Epidermal melanocyte (primary cell): ENCODE data around the gene LHB.
"Not testable (repeated sequence)": the region's sequence is repeated elsewhere in the genome, so short reads cannot be mapped to it uniquely, and the experiment has no call there.

Source experiments
- DNase-seq: peaks from one replicate; pipeline ENCODE4 v3.0.0; 2011; ENCODE audit warnings: low spot score; ENCODE audit not compliant: insufficient read length

Gene LHB

DNA sequence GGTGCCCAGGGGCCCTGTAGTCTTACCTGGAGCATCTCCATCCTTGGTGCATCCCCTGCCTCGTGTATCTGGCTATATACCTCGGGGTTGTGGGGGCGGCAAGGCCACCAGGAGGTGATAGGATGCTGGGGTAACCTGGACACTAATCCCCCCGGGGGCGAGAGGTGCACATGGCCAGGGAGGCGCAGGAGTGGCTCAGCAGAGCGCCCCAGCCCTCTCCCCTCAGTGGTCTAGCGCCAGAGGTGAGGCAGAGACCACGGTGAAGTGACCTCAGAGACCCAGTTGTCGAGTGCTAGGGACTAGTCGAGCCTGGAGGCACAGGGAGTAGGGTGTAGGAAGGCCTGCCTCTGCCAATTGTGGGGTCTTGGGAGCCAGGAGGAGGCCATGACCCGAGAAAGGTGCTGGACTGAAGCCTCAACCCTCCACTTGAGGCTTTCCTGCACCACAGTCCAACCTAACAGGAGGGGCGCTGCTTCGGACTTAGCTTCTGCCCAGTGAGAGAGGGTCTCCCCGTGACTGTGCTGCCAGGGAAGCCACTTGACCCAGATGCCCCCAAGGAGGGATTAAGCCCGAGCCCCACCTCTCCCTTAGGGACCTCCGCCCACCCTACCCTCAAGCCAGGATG, at the start of gene LHB:
TSS of gene LHB (minus strand) at position 51 of the 625 bp plus-strand sequence. CDS start at position 41, 10 bp downstream.
- DNase-seq, result no peak

DNA sequence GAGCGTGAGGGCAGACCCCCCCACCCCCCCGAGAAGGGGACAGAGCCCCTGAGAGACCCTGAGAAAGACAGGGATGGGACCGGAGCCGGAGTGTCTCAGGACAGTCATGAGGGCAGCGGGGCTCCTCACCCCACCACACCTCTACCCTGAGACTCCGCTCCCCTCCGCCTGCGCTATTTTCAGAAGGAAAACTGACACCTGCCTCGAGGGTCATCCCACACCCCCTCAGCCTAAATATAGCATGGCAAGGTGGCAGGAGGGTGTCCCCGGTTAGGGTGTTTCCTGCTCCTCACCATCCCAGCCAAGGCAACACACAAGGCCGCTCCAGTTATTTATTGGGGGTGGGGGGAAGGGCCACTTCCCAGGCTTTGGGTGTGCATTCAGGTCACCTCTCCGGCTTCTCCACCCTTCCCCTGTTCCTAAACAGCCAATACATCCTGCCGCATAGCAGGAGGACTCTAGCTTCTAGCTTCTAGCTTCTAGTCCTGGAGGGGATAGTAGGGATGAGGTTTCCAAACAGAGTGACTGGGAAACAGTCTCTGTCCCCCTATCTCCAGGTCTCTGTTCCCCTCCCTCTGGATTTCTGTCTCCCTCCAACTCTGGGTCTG, 49.1 kb upstream of the LHB start:
- peak; percentile 17 for DNase-seq

DNA sequence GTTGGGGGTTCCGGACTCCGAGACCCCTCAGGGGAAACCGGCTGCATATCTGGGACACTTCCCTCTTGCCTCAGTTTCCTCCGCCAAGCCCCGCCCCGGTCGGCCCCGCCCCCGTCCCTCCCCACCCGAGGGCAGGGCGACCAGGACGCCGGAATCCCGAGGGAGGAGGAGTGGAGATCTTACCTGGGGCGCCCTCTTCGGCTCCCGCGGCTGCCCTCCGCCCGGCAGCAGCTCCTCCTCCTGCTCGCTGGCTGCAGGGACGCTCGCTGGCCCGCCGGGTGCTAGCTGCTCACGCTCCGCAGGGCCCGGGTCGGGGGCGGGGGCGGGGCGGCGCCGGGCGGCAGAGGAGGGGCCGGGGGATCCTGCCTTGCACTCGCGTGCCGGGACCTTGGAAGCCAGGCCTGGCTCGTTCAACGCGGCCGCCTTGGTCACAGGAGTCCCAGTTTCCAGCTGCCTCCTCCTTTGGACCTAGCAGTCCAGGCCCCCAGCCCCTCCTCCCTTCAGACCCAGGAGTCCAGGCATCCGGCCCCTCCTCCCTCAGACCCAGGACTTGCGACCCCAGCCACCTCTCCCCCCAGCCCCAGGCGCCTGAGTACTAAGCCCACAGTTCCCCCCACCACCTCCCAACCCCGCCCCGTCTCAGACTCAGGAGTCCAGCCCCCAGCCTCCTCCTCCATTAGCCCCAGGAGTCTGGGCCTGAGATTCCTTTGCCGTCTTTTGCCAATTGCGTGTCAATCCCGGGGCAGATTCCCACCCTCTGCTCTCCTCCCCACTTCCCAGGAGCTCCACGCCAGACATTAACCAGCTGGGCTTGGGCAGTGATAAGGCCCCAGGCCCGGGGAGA, 48.1 kb upstream of the LHB start, which contains the start of gene NTF4:
TSS of gene NTF4 (minus strand) at position 51 of the 844 bp plus-strand sequence. CDS start 2,821 bp downstream, outside the sequence.
- peak; percentile 30 for DNase-seq

GRCh38 chr19:49064029-49064629, 47.2 kb upstream of the LHB start:
- peak; percentile 14 for DNase-seq

- peak; percentile 3 for DNase-seq
Measured at GRCh38 chr19:49061445-49061844, 44.6 kb upstream of the LHB start.

GRCh38 chr19:49061000-49061399, 44.1 kb upstream of the LHB start:
- no peak for DNase-seq

- peak; percentile 15 for DNase-seq
Measured at GRCh38 chr19:49059053-49059452, 42.2 kb upstream of the LHB start.

DNA sequence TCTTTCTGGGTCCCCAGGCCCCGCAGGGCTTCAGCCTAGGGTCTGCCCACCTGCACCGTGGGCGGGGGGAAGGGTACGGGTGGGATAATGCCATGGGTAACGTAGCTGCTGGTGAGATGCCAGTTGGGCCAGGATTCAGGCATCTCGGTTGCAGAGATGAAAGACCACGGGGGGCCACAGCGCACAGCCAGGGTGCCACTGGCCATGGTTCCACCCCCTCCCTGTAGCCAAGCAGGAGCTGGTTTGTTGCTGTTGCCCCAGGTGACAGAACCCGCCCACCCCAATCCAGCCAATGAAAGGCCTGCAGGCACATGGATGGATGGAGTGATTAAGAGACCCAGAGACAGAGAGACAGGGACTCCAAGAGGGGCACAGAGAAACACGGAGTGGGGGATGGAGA, 41.7 kb upstream of the LHB start:
- peak; percentile 24 for DNase-seq

DNA sequence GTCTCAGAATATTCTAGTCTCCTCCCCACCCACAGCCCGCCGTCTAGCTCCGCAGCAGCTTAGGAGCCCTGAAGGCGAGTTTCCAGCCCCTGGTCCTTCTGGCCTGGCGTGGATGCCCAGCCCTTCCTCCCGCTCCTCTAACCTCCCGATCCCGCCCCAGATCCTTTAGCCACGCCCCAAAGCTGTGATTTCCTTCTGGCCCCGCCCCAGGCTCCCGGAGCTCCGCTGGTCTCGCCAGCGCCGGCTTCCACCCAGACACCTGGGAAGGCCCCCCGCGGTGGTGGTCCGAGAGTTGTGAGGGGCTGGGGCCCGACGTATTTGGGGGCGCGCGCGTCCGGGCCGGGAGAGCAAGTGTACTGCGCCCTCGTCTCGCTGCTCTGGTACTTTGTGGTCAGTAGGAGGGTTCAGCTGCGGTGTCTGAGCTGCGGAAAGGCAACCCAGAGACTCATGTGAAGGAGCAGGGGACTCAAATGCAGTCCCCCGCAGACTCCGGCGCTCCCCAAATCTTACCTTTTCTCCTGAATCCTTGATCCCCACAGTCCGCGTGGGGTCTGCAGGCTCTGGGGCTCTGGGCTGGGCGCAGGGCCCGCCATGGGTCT, 40.8 kb upstream of the LHB start, which contains the start of gene CGB7:
TSS of gene CGB7 (minus strand) at position 114 of the 599 bp plus-strand sequence. CDS start 2,374 bp downstream, outside the sequence.
- peak; percentile 92 for DNase-seq

DNA sequence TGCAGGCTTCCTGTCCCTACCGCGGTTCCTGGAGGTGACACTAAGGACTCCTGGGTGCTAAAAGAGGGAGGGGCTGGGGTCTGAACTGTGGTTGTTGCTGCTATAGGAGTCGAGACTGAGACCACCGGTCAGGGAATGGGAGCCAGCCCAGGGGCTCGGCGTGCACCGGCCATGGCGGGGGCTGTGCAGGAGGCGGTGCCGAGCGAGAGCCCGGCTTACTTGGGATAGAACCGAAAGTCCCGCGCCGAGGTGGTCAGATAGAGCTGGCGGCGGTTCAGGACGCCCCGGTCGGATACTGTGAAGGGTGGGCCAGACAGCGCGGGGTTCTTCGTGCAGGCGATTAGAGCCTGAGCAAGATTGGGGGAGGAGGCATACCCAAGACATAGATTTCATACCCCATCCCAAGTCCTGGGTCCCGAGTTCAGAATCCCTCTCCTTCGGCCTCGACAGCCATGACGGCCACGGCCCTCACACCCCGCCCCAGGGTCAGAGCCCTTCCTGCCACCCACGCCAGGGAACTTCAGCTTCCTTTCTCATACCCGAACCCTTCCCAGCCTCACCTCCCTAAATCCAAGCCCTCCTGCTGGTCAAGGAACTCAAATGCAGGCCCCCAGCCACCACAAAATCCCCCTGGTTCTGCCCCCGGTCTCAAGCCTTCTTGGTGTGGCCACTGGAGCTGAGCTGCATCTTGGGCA, 40.2 kb upstream of the LHB start:
- peak; percentile 6 for DNase-seq

DNA sequence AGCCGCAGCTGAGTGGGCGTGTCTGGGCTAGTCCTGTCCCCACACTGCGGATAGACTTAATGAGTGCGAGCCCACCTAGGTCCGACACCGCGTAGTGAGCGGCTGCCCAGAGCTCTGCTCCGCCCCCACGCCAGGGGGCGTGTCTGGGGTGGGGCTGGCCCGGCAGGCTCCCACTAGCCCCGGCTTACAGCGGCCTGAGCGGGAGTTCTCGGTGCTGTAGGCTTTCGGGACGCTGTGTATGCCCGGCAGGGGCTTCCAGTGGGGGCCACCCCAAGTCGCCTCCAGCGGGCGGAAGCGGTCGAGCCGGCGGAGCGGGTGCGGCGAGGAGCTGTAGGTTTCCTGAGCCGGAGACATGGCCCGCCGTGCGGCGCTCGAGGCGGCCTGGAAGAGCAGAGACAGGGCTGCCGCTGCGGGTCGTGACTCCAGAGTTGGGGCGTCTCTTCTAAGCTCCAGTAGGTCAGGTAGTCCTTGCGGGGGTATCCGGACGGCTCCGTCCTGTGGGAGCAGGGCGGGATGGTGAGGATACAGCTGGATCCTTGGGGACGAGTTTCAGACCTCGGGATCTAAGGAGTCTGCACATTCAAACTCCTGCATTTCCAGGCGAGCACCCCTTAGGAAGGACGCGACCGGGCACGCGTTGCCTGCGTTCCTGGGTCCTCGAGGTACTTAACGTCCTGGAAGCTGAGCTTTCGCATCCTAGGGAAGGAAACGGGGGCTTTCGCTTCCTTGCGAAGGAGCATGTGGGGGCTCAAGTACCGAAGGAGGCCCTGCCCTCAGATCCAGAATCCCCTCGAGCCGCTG, 39.4 kb upstream of the LHB start:
- DNase-seq, result peak; percentile 84

DNA sequence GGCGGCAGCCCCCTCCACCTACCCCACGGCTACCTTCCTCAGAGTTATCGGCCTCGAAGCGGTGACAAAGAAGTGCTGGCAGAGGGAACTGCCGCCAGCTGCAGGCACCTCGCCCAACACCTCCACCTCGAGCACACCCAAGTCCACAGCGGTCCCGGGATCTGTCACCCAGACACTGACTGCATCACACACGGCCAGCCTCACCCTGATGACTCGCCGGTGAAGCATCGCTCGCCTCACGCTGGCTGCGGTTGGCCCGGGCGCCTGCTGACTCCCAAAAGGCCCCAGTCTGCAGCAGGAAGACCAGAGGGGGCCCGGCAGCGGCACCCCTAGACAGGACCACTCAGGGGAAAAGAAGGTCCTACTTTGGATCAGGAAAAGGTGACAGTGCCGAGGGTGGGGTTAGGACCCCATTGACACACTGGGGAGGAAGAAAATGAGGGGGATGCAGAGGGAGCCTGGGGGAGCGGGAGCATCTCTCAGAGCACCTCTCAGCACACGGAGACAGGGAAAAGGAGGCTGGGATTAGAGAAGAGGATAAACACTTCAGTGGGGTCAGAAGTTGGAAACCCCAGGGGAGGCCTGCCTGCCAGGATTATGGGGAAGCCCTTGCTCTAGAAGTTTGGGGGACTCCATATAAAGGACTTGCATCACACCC, 33.6 kb upstream of the LHB start:
- DNase-seq, result not testable (repeated sequence)

- not testable (repeated sequence) for DNase-seq
Measured at GRCh38 chr19:49049834-49050233, 32.9 kb upstream of the LHB start.

DNA sequence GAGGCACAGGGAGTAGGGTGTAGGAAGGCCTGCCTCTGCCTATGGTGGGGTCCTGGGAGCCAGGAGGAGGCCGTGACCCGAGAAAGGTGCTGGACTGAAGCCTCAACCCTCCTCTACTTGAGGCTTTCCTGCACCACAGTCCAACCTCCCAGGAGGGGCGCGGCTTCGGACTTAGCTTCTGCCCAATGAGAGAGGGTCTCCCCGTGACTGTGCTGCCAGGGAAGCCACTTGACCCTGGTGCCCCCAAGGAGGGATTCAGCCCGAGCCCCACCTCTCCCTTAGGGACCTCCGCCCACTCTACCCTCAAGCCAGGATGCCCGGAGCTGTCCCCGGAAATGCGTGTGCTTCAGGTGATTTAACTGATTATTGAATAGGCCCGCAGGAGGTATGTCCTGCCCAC, 32.1 kb upstream of the LHB start, which contains the start of gene CGB8:
TSS of gene CGB8 (minus strand) at position 101 of the 400 bp plus-strand sequence. CDS start 372 bp downstream, outside the sequence.
- not testable (repeated sequence) for DNase-seq

- DNase-seq, result not testable (repeated sequence)
Measured at GRCh38 chr19:49043548-49043947, 26.7 kb upstream of the LHB start, which contains the start of gene CGB5. CGB5 (plus strand) TSS chr19:49043848; CDS start chr19:49044210, 362 bp downstream.

- DNase-seq, result not testable (repeated sequence)
Measured at GRCh38 chr19:49042666-49043065, 25.8 kb upstream of the LHB start.

- DNase-seq, result no peak
Measured at GRCh38 chr19:49042177-49042576, 25.3 kb upstream of the LHB start.

- DNase-seq, result not testable (repeated sequence)
Measured at GRCh38 chr19:49039736-49040135, 22.8 kb upstream of the LHB start.
